ENCODE results near the gene ZDHHC22. TPM values are rescaled to one million over a fixed set of nuclear protein-coding genes. Genes with fewer than 3 reads are reported as not detected.

The ZDHHC22 gene
- total RNA-seq, 2 experiments from 2014 or later, result not detected

DNA sequence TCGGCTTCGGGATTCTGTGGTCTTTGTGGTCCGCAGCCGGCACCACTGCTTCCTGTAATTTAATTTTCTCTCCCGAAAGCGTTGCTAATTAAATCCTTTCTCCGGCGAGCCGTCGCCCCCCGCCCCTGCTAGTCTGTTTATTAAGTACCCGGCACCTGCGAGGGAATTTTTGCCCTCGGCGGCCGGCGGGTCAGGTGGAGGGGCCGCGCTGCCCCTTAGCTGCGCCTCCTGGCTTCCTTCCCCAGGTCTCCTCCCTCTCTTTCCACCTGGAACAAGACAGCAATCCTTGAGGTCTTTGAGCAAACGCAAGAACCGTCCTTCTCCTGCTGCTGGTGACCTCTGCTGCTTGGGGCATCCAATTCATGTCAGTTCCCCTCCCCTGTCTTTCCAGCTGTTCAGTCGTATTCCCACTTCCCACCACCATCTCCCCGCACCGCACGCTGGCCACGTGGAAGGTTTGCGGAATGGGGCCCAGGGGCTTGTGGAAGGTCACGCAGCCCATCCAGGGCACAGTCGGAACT, 16.2 kb downstream of the ZDHHC22 start:
- DNase-seq, result no peak
- H3K4me1 Mint-ChIP-seq, result peaks cover 16% of the 10 kb centered on the region
- peak overlapping the region; percentile 50 for H3K4me3 Mint-ChIP-seq
- H3K27ac Mint-ChIP-seq, result no peak overlapping the region
- peaks cover 40% of the 10 kb centered on the region for H3K27me3 Mint-ChIP-seq
- peaks cover 8% of the 10 kb centered on the region for H3K36me3 Mint-ChIP-seq
- no peaks in the 10 kb centered on the region for H3K9me3 Mint-ChIP-seq

DNA sequence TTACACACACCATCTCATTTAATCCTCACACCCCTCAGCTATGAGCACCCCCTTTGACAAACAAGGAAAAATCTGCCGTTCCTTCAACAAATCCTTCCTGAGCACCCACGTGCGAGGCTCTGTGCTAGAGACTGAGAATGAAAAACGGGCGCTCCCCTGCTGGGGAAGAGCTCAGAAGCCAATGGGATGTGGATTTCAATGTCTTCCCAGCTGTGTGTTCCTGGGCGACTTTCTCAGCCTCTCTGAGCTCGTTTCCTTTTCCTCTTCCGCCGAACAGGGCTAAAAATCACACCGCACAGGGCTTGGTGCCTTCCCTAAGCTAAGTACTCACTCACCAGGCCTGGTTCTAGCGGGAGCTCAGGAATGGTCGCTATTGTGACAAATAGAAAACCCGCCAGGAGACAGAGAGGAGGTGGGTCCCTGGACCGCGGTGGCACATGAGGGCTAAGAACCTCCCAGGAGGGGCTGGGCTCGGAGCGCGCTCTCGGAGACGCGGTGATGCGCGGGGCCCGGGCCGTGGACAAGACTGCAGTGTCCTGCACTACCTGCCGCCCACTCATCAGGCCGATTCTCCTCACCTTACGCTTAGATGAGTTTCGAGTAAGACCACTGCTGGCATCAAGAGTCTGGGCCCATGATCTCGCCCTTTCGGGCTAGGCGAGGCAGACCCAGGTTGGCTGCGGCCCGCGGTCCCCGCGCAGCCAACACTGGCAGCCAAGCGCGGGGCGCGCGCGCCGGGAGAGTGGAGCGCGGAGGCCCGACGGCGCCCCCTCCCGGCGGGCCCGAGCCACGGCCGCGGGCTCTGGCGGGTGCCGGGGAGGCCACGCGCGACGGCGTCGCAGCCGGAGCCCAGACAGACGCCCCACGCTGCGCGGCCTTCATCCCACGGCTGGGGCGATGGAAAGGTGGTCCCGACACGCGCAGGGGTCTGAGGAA, 17.0 kb downstream of the ZDHHC22 start:
- H3K4me1 Mint-ChIP-seq, result peaks cover 16% of the 10 kb centered on the region
- peaks cover 8% of the 10 kb centered on the region for H3K36me3 Mint-ChIP-seq

DNA sequence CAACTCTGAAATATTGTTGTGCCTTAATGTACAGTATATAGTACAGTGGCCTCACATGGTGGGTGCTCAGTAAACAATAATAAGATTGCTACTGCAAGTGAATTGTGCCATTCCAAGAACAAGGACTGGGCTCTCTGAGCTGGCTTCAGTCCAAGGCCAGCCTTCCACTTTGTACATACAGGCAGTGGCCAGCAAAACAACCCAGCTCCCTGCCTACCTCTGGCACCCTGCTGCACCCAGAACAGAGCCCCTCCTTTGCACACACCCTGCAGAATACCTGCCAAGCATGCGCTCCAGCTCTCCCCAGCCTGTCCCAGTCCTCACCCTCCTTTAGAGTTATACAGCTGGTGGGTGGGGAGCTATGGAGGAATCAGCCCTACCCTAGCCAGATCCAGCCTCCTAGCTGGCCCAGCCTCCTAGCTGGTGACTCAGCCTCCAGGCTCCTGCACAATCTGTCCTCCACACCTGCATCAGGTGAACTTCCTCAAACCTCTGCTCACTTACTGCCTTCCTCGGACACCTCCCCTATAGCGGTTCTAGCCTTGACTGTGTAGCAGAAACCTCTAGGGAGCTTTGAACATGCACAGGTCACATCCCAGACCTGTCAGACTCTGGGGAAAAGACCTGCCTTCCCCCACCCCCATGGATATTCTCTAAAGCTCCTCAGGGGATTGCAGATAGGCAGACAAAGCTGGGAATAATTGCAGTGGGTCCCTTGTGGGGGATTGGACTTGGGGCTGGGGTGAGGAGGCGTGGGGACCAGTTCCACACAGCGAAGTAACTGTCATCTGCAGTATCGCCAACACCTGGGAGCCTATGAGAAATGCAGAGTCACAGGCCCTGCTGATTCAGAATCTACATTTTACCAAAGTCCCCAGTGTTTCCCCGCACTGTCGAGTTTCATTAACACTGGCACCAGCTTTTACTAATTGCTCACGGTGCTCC, 17.9 kb downstream of the ZDHHC22 start:
- DNase-seq, result no peak
- Mint-ChIP-seq H3K9me3 (no peaks in the 10 kb centered on the region), H3K4me3 (peak overlapping the region; percentile 62), H3K27me3 (peaks cover 36% of the 10 kb centered on the region), H3K4me1 (peaks cover 16% of the 10 kb centered on the region), H3K27ac (no peak overlapping the region), H3K36me3 (peaks cover 8% of the 10 kb centered on the region)

More for the DNA sequence above, 17.0 kb downstream of the ZDHHC22 start:
- DNase-seq, result peak; percentile 70
- Mint-ChIP-seq H3K27ac (no peak overlapping the region), H3K27me3 (peaks cover 40% of the 10 kb centered on the region), H3K9me3 (no peaks in the 10 kb centered on the region), H3K4me3 (peak overlapping the region; percentile 62)

- no peak for DNase-seq
- Mint-ChIP-seq H3K4me1 (peaks cover 16% of the 10 kb centered on the region), H3K4me3 (no peak overlapping the region), H3K9me3 (no peaks in the 10 kb centered on the region), H3K36me3 (peaks cover 8% of the 10 kb centered on the region), H3K27ac (no peak overlapping the region), H3K27me3 (peaks cover 36% of the 10 kb centered on the region)
These were observed 19.0 kb downstream of the ZDHHC22 start for GRCh38 chr14:77122526-77123125.

DNA sequence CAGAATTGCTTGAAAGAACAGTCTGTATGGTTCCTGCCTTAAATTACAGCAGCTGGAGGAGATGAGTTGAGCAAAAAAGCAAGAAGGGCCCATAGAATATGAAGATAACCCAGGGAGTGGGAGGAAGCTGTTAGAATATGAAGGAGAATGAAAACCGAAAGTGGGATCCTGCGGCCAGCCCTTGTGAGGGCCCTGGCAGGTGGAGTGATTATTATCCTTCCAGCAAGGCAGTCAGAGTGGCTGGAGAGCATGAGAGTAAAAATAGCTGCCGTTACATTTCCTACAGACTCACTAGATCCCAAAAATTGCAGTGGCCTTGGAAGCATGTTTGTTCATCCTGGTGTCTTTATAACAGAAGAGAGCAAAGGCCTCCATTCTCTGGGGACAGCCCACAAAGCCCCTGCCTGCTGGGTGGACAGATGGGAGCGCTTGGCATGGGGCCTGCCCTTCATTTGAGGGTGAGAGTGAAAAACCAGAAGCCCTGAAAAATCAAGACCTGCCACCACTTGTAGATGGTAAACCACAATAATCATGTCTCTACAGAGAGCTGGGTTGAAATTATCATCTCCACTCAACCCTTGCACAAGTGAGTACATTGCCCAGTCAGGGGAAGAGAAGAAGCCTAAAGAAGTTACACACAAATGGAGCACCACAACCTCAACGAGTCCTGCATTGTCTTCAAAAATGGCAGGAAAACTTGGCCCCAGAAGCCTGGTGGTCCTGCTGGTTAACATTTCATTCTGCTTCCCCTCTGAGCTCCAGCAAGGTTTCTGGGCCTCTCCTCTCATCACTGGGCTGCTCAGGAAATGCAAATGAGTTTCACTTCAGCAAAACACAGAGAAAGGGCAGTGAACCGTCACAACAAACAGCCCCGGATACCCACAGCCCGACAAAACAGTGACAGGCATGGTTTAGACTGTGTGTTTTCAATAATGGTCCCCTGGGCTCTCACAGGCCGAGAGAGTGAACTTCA, 20.5 kb downstream of the ZDHHC22 start:
- Mint-ChIP-seq H3K27me3 (peaks cover 22% of the 10 kb centered on the region), H3K9me3 (no peaks in the 10 kb centered on the region), H3K4me3 (no peak overlapping the region), H3K27ac (peak overlapping the region; percentile 4), H3K4me1 (peaks cover 16% of the 10 kb centered on the region), H3K36me3 (peaks cover 8% of the 10 kb centered on the region)
- DNase-seq, result no peak

GRCh38 chr14:77119851-77120250, 21.7 kb downstream of the ZDHHC22 start:
- peaks cover 13% of the 10 kb centered on the region for H3K36me3 Mint-ChIP-seq
- peak overlapping the region; percentile 16 for H3K27ac Mint-ChIP-seq
- H3K4me1 Mint-ChIP-seq, result peaks cover 13% of the 10 kb centered on the region
- no peak overlapping the region for H3K4me3 Mint-ChIP-seq
- H3K27me3 Mint-ChIP-seq, result peaks cover 12% of the 10 kb centered on the region
- DNase-seq, result no peak
- no peaks in the 10 kb centered on the region for H3K9me3 Mint-ChIP-seq

DNA sequence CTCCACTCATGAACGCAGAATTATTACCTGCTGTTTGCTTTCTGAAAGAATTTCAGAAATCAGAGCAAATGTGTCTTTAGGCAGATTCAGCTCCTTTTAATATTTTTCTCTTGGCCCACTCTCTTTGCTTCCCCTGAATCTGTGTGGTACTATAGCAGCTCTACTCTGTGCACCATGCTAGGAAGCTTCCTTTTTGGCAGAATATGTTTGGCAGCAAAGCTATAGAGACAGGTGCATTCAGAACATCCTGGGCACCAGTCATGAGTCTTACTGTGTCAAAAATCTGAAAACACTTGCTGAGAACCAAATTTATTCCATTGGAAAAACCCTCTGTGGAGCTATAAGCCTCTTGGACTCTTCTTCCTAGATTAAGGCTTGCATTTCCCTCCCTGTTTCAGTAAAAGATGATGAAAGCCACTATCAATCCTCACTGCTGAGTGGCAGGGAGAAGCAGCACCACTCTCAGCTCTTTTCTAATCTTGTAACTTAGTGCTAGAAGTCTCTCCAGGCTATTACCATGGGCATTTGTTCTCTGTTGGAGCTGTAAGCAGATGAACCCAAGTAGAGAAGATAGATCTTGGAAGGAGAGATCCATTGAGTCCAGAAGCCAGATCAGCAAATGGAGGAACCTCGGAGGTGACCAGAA, 25.3 kb downstream of the ZDHHC22 start:
- Mint-ChIP-seq H3K4me3 (no peak overlapping the region), H3K36me3 (peaks cover 17% of the 10 kb centered on the region), H3K4me1 (peaks cover 8% of the 10 kb centered on the region), H3K27ac (no peak overlapping the region), H3K27me3 (no peaks in the 10 kb centered on the region), H3K9me3 (no peaks in the 10 kb centered on the region)
- no peak for DNase-seq

DNA sequence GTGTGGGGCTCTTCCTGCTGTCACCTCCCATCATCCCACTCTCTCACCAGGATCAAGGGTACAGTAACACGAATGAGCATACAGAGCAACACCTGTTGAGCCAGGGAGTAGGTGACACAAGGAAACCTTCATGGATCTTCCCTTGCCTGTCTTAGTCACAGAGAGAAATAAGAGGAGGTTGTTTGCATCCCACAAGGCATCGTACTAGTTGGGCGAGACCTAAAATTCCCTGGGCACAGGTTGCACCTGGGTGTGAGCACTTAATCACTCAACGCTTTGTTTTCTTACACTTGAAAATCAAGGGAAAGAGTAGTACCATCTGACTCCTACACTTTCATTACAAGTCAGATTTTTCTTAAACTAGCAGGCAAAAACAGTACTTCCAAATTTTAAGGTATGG, 27.0 kb downstream of the ZDHHC22 start:
- peaks cover 17% of the 10 kb centered on the region for H3K36me3 Mint-ChIP-seq
- no peak overlapping the region for H3K4me3 Mint-ChIP-seq
- H3K9me3 Mint-ChIP-seq, result no peaks in the 10 kb centered on the region
- DNase-seq, result no peak
- no peak overlapping the region for H3K27ac Mint-ChIP-seq
- H3K4me1 Mint-ChIP-seq, result no peaks in the 10 kb centered on the region
- H3K27me3 Mint-ChIP-seq, result no peaks in the 10 kb centered on the region

GRCh38 chr14:77113644-77114043, 27.9 kb downstream of the ZDHHC22 start:
- no peaks in the 10 kb centered on the region for H3K27me3 Mint-ChIP-seq
- no peak for DNase-seq
- H3K4me1 Mint-ChIP-seq, result no peaks in the 10 kb centered on the region
- peaks cover 17% of the 10 kb centered on the region for H3K36me3 Mint-ChIP-seq
- no peak overlapping the region for H3K27ac Mint-ChIP-seq
- H3K4me3 Mint-ChIP-seq, result no peak overlapping the region
- no peaks in the 10 kb centered on the region for H3K9me3 Mint-ChIP-seq

DNA sequence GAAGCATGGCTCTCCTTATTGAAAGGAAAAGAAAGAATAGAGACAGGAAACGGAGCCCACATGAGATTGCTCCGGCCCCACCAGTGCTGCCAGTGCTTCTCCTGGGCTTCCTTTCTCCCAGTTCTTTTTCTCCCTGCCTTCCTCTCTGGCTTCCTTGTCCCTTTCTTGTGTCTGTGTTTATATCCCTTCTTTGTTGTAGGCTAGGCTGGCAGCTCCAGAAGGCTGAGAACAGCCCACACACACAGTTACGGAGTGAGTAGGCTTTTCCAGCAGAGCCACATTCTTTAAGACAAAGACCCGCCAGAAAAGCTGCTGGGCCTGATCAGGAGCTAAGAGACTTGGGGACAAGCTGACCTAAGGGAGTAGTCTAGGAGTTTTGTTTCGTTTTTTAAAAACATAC, 30.6 kb downstream of the ZDHHC22 start:
- H3K36me3 Mint-ChIP-seq, result peaks cover 22% of the 10 kb centered on the region
- H3K4me3 Mint-ChIP-seq, result no peak overlapping the region
- H3K27me3 Mint-ChIP-seq, result no peaks in the 10 kb centered on the region
- DNase-seq, result no peak
- no peak overlapping the region for H3K27ac Mint-ChIP-seq
- H3K4me1 Mint-ChIP-seq, result no peaks in the 10 kb centered on the region
- H3K9me3 Mint-ChIP-seq, result no peaks in the 10 kb centered on the region

DNA sequence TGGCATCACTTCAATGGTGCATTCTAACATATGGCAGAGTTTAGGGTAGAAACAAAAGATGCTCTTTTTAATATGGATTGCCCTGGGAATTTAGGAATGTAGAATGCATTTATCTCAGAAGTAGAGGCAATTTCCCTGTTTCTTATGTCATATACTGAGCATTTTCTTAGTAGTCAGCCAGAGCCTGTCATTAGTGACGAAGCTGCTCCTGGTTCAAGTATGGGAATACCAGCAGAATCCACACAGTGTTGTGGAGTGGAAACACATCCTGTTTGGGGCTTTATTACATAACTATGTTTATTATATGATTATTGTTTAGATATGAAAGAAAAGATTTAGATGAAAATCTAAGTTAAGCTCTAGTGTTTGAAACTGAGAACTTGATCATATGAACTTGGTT, 31.3 kb downstream of the ZDHHC22 start:
- Mint-ChIP-seq H3K27ac (no peak overlapping the region), H3K4me3 (no peak overlapping the region), H3K27me3 (no peaks in the 10 kb centered on the region), H3K36me3 (peaks cover 22% of the 10 kb centered on the region), H3K9me3 (no peaks in the 10 kb centered on the region), H3K4me1 (no peaks in the 10 kb centered on the region)
- DNase-seq, result no peak

DNA sequence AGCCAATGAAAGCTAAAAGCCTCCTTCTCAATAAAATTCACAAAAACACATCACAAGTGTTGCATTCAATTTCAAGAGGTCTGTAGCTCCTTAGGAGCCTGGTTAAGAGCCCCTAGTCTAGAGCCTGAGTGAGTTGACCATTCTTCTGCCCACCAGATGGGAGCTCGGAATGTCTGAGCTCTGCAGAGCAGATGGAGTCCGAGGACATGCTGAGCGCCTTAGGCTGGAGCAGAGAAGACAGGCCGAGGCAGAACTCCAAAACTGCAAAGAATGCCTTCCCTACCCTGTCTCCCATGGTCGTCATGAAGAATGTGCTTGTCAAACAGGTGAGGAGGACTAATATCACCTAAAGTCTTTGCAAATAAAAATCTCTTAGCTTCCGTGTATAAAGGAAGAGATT, 31.9 kb downstream of the ZDHHC22 start:
- H3K27ac Mint-ChIP-seq, result no peak overlapping the region
- H3K4me1 Mint-ChIP-seq, result no peaks in the 10 kb centered on the region
- no peaks in the 10 kb centered on the region for H3K9me3 Mint-ChIP-seq
- peaks cover 15% of the 10 kb centered on the region for H3K36me3 Mint-ChIP-seq
- no peaks in the 10 kb centered on the region for H3K27me3 Mint-ChIP-seq
- H3K4me3 Mint-ChIP-seq, result no peak overlapping the region
- no peak for DNase-seq

DNA sequence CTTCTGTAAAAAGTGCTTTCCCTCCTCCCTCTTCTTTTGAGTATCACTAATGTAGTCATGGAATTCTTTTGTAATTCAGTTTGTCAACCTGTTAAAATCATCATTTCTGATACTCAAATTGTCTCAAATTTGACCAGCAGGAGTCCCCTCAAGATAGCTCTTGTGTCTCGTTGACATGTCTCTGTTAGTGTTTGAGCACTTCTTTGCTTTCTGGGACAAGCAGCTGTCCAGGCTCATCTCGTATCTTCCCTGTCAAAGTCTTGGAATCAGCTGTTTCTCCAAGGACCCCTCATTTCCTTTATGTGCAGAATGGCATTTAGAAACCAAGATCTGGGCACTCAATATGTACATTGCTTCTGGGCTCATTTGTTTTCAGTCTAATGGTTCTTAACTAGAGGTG, 32.8 kb downstream of the ZDHHC22 start:
- H3K36me3 Mint-ChIP-seq, result peaks cover 10% of the 10 kb centered on the region
- H3K4me3 Mint-ChIP-seq, result no peak overlapping the region
- no peaks in the 10 kb centered on the region for H3K4me1 Mint-ChIP-seq
- no peak for DNase-seq
- H3K27me3 Mint-ChIP-seq, result no peaks in the 10 kb centered on the region
- no peak overlapping the region for H3K27ac Mint-ChIP-seq
- no peaks in the 10 kb centered on the region for H3K9me3 Mint-ChIP-seq
